Measurements from ENCODE around the gene CDK5.

- TF ChIP-seq PBX3 (IDR thresholded peaks at IDR 0.05; ENCODE audit: insufficient replicate concordance, low read depth, low read length) (no peak), PAX5 (IDR thresholded peaks at IDR 0.05; ENCODE audit: borderline replicate concordance, low read depth, low read length) (no peak), EGR1 (IDR thresholded peaks at IDR 0.05; ENCODE audit: borderline replicate concordance in 1 of 2, low read depth in 2 of 2, low read length in 2 of 2) (no peak), ZNF384 (IDR thresholded peaks at IDR 0.05; ENCODE audit: borderline replicate concordance, low read depth, low read length) (no peak), TARDBP (IDR thresholded peaks at IDR 0.05; ENCODE audit: borderline replicate concordance) (no peak), CTCF (IDR thresholded peaks at IDR 0.05 in 2 of 3, conservative IDR thresholded peaks at IDR 0.05 in 1 of 3; ENCODE audit: control insufficient read depth in 2 of 3, extremely low read depth in 1 of 3, insufficient read depth in 1 of 3, low read depth in 3 of 3, low read length in 3 of 3) (no peak), LARP7 (IDR thresholded peaks at IDR 0.05) (no peak), SP1 (IDR thresholded peaks at IDR 0.05; ENCODE audit: low read depth, low read length) (no peak), POLR2A (IDR thresholded peaks at IDR 0.05; ENCODE audit: low read depth, low read length) (no peak), SIN3A (IDR thresholded peaks at IDR 0.05; ENCODE audit: low read depth, low read length) (no peak), ATF3 (IDR thresholded peaks at IDR 0.05; ENCODE audit: borderline replicate concordance, extremely low read depth, low read depth, low read length) (no peak), ASH2L (IDR thresholded peaks at IDR 0.05; ENCODE audit: borderline replicate concordance, low read depth) (no peak)
Observed at GRCh38 chr7:151091988-151092387, 34.3 kb upstream of the CDK5 start.
